Activated effector memory CD4-positive, alpha-beta T cell treated with Interleukin-2 at 50 U/mL for 16 hours (primary cell): Measurements from ENCODE around the gene PPP1R27.
A peak's percentile ranks its signal among the peaks of the same experiment; 100 is the strongest.

ENCODE experiments used
- DNase-seq: peaks from one replicate; pipeline ENCODE4 v3.0.0-alpha.2; 2020

Gene PPP1R27

GRCh38 chr17:81834831-81835267 is at the start of gene PPP1R27:
TSS of gene PPP1R27 (minus strand) at chr17:81835050. CDS start at chr17:81834953, 97 bp downstream.
- DNase-seq, result no peak

DNA sequence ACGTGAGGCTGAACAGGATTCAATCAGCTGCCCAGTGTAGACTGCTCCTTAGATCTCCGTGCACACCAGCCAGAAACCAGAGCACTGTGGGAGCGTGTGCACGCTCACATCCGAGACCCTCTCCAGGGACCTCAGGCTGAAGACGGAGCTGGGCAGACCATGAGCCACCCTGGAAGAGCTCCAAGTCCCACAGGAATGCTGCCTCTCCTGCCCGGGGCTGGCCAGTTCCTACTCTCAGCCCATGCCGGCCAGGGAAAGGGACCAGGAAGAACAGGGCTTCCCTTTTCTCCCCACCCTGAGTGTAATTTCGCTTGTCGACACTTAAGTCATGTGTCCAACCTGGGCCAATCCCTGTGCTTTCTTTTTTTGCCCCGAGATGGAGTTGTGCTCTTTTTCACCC is 49.7 kb upstream of the PPP1R27 start:
- DNase-seq, result no peak

GRCh38 chr17:81879121-81879520 is 44.3 kb upstream of the PPP1R27 start:
- no peak for DNase-seq

DNA sequence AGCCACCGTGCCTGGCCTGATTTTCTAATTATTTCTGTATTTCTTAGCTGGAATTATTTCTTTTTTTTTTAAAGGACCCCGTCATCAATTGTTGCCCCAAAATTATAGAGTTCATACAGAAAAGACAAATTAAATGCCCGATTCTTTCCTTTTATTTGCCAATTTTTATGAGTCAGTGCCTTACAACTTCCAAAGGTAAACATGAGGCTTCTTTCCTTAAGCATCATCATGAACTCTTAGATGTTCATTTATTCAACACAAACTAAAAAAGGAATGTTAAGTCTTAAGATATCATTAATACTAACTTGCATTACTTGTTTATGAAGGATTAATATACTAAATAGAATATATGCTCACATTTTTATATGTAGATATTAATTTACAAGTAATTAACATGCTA is 43.4 kb upstream of the PPP1R27 start:
- DNase-seq, result no peak

GRCh38 chr17:81877569-81877968 is 42.7 kb upstream of the PPP1R27 start:
- DNase-seq, result no peak

- peak; percentile 91 for DNase-seq
Observed at GRCh38 chr17:81871387-81872230, 36.8 kb upstream of the PPP1R27 start.

- DNase-seq, result no peak
Observed at GRCh38 chr17:81870981-81871386, 36.1 kb upstream of the PPP1R27 start, which contains the start of gene ARHGDIA. TSS of gene ARHGDIA (minus strand) at chr17:81871337. CDS start at chr17:81869930, 1,407 bp downstream.

DNA sequence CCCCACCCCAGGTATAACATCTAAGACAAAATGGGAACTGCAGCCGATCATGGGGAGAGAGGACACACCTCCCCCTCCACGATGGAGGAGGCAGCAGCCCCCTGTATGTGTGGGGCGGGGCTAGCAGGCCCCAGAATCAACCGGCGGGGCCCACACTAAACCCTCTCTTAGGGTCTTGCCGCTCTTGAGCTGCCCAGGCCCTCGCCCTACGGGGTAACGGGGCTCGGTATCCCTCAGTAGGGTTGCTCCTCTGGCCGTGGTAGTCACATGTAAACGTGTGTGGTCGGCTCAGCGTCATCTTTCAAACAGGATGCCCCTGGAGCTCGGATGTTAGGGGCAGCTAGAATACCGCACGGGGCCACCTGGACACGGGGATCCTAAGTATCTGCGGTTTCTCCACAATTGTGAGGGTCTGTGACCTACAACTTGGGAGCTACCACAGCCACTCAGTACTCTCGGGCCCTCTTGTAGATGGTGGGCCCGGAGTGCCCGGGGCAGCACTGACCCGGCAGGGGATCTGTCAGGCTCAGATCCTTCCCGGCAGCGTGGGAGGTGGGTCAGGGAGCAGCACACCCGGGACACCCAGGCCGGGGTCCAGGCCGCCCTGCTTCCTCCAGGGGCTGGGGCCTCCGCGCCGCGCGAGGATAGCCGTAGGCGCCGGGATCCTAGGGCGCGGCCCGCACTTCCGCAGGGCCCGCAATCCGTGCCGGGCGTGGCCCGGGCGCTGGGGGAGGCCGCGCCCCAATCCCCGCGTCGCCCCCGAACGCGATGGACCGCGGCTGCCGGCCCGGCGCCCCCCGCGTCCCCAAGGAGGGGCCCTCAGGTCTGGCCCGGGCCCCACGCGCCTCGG is 35.5 kb upstream of the PPP1R27 start:
- DNase-seq, result no peak

DNA sequence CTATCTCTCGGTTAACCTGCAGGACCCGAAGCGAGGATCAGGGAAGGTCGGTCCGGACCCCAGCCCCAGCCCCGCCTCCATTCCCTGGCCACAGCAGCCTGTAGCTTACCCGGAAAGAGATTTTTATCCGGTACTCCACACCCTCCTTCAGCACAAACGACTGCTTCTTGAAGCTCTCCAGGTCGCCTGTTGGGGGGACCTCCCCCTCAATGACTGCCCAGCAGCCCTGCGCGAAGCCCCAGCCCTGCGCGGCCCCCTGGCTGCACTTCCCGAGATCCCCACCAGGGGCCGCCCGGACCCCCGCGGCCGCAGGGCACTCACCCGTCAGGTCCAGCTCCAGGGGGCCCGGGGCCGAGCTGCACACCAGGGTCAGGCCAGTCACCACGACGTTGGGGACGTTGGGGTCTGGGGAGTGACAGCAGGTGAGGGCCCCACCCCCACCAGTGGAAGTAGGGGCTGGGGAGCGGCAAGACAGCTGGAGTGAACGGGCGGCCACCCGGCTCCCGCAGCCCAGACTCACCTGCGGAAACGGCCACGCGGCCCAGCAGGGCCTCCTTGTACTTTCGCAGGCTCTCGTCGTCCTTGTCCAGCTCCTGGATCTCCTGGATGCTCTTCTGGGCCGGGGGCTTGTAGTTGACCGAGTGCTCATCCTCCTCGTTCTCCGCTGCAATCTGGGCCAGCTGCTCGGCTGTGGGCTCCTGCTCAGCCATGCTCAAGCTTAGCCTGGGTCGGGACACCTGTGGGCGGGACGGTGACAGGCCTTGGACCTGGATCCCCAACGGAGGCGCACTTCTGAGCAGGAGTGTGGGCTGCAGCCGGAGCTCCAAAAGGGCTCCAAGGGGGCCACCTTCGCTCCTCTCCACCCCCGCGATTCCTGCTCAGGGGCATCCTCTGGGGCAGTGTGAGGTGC is 34.6 kb upstream of the PPP1R27 start:
- no peak for DNase-seq

- DNase-seq, result no peak
Observed at GRCh38 chr17:81868674-81869220, 33.9 kb upstream of the PPP1R27 start.

DNA sequence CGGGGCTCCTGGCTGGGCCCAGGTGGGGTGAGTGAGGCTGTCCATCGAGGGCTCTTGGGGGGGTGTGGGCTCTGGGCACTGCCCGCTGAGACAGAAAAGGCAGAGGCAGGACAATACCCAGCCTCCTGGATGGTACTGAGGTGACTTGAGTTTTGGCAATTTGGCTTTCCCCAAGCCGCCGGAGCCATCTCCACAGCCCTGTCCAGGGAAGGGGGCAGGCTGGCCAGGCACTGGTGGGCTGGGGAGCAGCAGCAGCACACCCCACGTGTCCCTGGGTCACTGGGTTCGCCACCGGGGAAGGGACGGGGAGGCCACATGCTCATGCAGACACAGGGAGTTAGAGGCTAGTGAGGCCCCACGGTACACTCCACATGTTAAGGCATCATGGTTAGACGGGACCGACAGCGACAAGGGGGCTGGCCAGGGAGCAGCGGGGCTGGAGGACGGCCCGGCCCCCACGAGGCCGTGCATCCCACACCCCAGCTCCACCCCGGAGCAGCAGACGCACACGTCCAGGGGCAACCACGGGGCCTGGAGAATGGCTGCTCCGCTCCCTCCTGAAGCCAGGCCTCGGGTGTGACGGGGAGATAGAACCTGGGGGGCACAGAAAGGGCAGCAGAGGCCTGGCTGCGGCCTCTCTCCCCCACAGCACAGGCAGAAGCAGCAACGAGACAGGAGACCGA is 33.3 kb upstream of the PPP1R27 start:
- no peak for DNase-seq

- DNase-seq, result no peak
Observed at GRCh38 chr17:81867170-81867990, 32.5 kb upstream of the PPP1R27 start.

DNA sequence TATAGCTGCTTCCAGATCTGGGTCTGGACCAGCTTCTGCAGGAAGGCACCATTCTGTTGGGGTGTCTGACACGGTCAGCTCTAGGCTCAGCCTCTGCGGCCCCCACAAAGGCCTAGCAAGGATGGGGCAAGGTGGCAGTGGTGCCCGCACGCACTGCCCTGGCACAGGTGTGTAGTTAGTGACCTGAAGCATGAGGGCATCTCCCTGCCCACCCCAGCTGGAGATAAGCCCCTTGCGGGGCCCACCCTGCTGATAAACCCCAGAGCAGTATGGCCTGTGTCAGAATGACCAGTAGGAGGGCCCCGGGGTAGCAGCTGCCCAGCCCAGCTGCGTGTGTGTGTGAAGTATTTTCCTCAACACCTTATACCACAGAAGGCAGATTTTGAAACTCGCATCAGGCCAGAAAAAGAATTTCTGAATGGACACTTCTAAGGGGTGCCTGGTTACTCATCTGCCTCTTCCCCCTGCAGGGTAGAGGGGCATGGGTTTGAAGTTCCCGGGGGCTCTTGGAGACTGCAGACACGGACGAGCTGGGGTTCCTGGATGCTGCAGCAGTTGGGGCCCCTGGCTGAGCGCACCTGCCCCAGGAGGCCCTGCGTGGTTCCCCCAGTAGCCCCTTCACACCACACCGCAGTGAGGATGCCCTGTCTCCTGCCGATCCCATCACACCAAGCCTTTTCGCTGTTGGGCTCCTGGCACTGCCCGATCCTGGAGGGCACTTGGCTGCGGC is 31.8 kb upstream of the PPP1R27 start:
- no peak for DNase-seq

- DNase-seq, result no peak
Observed at GRCh38 chr17:81865733-81866439, 31.0 kb upstream of the PPP1R27 start.

- no peak for DNase-seq
Observed at GRCh38 chr17:81865358-81865732, 30.5 kb upstream of the PPP1R27 start.

DNA sequence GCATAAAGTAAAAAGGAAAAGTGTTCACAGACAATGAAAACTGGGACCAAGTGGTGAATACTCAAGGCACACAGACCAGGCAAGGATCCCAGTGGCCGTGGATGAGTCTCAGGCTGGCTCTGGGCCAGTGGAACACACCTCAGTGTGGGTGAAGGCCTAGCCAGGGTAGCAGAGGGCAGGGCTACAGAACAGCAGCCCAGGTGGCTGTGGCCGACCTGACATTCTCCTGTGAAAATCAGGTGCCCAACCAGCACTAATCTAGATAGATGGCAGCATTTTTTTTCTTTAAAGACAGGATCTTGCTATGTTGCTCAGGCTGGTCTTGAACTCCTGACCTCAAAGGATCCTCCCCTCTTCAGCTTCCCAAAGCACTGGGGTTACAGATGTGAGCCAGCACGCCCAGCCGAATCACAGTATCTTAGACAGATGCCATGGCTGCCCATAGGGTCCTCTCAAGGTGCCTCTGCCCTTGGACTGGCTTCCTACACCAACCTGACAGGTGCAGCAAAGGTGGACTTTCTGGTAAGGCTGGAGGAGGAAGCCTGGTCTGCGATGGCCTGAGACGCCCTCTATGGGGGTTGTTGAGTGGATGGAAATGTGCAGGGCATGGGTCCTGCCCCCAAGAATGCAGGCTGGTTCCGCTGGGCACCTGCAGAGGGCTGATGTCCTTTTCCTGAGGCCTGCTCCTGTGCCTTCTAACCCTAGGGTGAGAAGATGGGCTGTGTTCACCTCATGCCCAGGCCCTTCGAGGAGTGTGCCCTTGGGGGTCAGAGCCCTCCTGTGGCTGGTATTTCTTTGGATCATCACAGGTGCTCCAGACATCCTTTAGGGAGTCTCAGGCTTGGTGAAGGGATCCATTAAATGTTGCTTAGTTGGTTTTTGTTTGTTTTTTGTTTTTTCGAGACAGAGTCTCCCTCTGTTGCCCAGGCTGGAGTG is 29.3 kb upstream of the PPP1R27 start:
- no peak for DNase-seq

GRCh38 chr17:81863123-81863675 is 28.3 kb upstream of the PPP1R27 start:
- DNase-seq, result no peak
